Measurements from ENCODE around the gene REEP6.
A peak's percentile ranks its signal among the peaks of the same experiment; 100 is the strongest.

Gene REEP6

GRCh38 chr19:1491114-1491848 is at the start of gene REEP6:
TSS of gene REEP6 (plus strand) at chr19:1491181. CDS start at chr19:1491270, 89 bp downstream.
- DNase-seq (ENCODE audit: low read depth, low spot score) = no peak

- no peak for DNase-seq (ENCODE audit: low read depth, low spot score)
Observed at GRCh38 chr19:1441677-1442438, 49.1 kb upstream of the REEP6 start.

GRCh38 chr19:1445185-1445931 is 45.6 kb upstream of the REEP6 start:
- DNase-seq (ENCODE audit: low read depth, low spot score) = peak; percentile 49

GRCh38 chr19:1445932-1446712 is 44.9 kb upstream of the REEP6 start:
- DNase-seq (ENCODE audit: low read depth, low spot score) = no peak

GRCh38 chr19:1446713-1447481 is 44.1 kb upstream of the REEP6 start:
- no peak for DNase-seq (ENCODE audit: low read depth, low spot score)

- no peak for DNase-seq (ENCODE audit: low read depth, low spot score)
Observed at GRCh38 chr19:1447504-1447903, 43.5 kb upstream of the REEP6 start.

- DNase-seq (ENCODE audit: low read depth, low spot score) = no peak
Observed at GRCh38 chr19:1447944-1448343, 43.0 kb upstream of the REEP6 start.

GRCh38 chr19:1449467-1450442 is 41.2 kb upstream of the REEP6 start, which contains the start of gene APC2:
TSS of gene APC2 (plus strand) at chr19:1450121. CDS start at chr19:1453002, 2,881 bp downstream.
- no peak for DNase-seq (ENCODE audit: low read depth, low spot score)

GRCh38 chr19:1450735-1451731 is 39.9 kb upstream of the REEP6 start:
- no peak for DNase-seq (ENCODE audit: low read depth, low spot score)

- no peak for DNase-seq (ENCODE audit: low read depth, low spot score)
Observed at GRCh38 chr19:1451916-1452801, 38.8 kb upstream of the REEP6 start.

GRCh38 chr19:1452802-1453524 is 38.0 kb upstream of the REEP6 start:
- no peak for DNase-seq (ENCODE audit: low read depth, low spot score)

GRCh38 chr19:1453525-1454364 is 37.2 kb upstream of the REEP6 start:
- DNase-seq (ENCODE audit: low read depth, low spot score) = no peak

- DNase-seq (ENCODE audit: low read depth, low spot score) = no peak
Observed at GRCh38 chr19:1455002-1455335, 36.0 kb upstream of the REEP6 start.

- DNase-seq (ENCODE audit: low read depth, low spot score) = no peak
Observed at GRCh38 chr19:1455336-1456120, 35.5 kb upstream of the REEP6 start.

Data from activated naive CD8-positive, alpha-beta T cell treated with anti-CD3 and anti-CD28 coated beads, Interleukin-2, amount 50 U/mL, for 16 hours (primary cell).